ENCODE data around the gene CEP55.

DNA sequence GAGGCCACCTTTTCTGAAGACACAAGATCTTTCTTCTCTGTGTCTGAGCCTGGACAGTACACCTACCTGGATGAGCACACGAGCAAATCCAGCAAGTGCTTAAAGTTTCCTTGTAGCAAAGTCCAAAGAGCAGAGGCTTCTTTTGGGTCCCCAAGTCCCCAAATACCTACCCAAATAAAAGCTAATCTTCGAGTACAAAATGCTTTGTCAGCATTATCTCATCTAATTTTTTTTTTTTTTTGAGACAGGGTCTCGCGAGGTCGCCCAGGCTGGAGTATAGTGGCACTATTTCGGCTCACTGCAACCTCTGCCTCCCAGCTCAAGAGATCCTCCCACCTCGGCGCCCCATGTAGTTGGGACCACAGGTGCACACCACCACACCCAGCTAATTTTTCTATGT lies 38.9 kb upstream of the CEP55 start:
- TF ChIP-seq, protein P1, sequence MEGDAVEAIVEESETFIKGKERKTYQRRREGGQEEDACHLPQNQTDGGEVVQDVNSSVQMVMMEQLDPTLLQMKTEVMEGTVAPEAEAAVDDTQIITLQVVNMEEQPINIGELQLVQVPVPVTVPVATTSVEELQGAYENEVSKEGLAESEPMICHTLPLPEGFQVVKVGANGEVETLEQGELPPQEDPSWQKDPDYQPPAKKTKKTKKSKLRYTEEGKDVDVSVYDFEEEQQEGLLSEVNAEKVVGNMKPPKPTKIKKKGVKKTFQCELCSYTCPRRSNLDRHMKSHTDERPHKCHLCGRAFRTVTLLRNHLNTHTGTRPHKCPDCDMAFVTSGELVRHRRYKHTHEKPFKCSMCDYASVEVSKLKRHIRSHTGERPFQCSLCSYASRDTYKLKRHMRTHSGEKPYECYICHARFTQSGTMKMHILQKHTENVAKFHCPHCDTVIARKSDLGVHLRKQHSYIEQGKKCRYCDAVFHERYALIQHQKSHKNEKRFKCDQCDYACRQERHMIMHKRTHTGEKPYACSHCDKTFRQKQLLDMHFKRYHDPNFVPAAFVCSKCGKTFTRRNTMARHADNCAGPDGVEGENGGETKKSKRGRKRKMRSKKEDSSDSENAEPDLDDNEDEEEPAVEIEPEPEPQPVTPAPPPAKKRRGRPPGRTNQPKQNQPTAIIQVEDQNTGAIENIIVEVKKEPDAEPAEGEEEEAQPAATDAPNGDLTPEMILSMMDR (conservative IDR thresholded peaks at IDR 0.05; ENCODE audit: low read depth, low read length), result no peak
- TF ChIP-seq EZH2 (IDR thresholded peaks at IDR 0.05; ENCODE audit: borderline replicate concordance, low read depth, low read length, poor library complexity, severe bottlenecking), result no peak
